K562 (cell line): ENCODE measurements around the gene CCNDBP1. TPM values are rescaled to one million over a fixed set of nuclear protein-coding genes. Genes with fewer than 3 reads are reported as not detected.

Experiments used
- CHAMP1 ChIP-seq: fragments of 450-650 bp; IDR thresholded peaks from 2 replicates; pipeline ENCODE4 v1.6.1; 2016; ENCODE audit warnings: mild to moderate bottlenecking
- E2F1 ChIP-seq: sonication (generic); formaldehyde crosslinking; IDR thresholded peaks from 2 replicates; pipeline ENCODE4 v1.8.1; 2023; ENCODE audit warnings: mild to moderate bottlenecking, missing genetic modification reagents, moderate library complexity
- ETV6 ChIP-seq, 3 experiments: fragments of 150-350 bp in 1 of 3; sonication (generic) in 1 of 3; formaldehyde crosslinking in 1 of 3; IDR thresholded peaks; 2 replicates each; pipeline versions ENCODE4 v1.6.1 to v1.8.0; 2014 to 2022; ENCODE audit warnings: borderline replicate concordance in 2 of 3, low read depth in 2 of 3, antibody characterized with exemption in 1 of 3, low read length in 1 of 3, mild to moderate bottlenecking in 1 of 3, missing genetic modification reagents in 1 of 3
- KHSRP ChIP-seq: fragments of 450-650 bp; IDR thresholded peaks from 2 replicates; pipeline ENCODE4 v1.6.1; 2017
- KLF13 ChIP-seq: fragments of 450-650 bp; IDR thresholded peaks from 2 replicates; pipeline ENCODE4 v1.6.1; 2016; ENCODE audit warnings: missing genetic modification characterization, low read depth, mild to moderate bottlenecking, missing compliant biosample characterization, moderate library complexity, borderline replicate concordance
- MAZ ChIP-seq, 2 experiments: fragments of 450-650 bp in 1 of 2; sonication (generic) in 1 of 2; formaldehyde crosslinking; IDR thresholded peaks in 1 of 2; conservative IDR thresholded peaks in 1 of 2; 2 replicates each; pipeline versions ENCODE4 v1.4.0 to v1.5.0; 2020; ENCODE audit warnings: mild to moderate bottlenecking in 1 of 2, missing genetic modification reagents in 1 of 2
- MEIS2 ChIP-seq: fragments of 450-650 bp; IDR thresholded peaks from 2 replicates; pipeline ENCODE4 v1.6.1; 2014; ENCODE audit warnings: mild to moderate bottlenecking; ENCODE audit not compliant: partially characterized antibody
- PURB ChIP-seq: sonication (generic); formaldehyde crosslinking; IDR thresholded peaks from 2 replicates; pipeline ENCODE4 v1.9.0; 2021; ENCODE audit warnings: low read depth, mild to moderate bottlenecking, missing genetic modification reagents
- SAP30 ChIP-seq: fragments of 200-600 bp; sonication (generic); IDR thresholded peaks from 2 replicates; pipeline ENCODE4 v1.6.1; 2012; ENCODE audit warnings: borderline replicate concordance, low read depth, mild to moderate bottlenecking, moderate library complexity, low read length, control low read depth, inconsistent platforms; ENCODE audit not compliant: insufficient read depth, poor library complexity, severe bottlenecking
- SFPQ ChIP-seq: fragments of 200-400 bp; formaldehyde crosslinking; IDR thresholded peaks from 2 replicates; pipeline ENCODE4 v1.6.1; 2017; ENCODE audit warnings: mild to moderate bottlenecking, low read depth, low read length, moderate library complexity
- SOX6 ChIP-seq: fragments of 450-650 bp; IDR thresholded peaks from 2 replicates; pipeline ENCODE4 v1.6.1; 2014; ENCODE audit warnings: mild to moderate bottlenecking
- SRF ChIP-seq, 2 experiments: fragments of 250-450, 450-650 bp in 1 of 2; sonication (Bioruptor Pico) in 1 of 2; sonication (generic) in 1 of 2; formaldehyde crosslinking; IDR thresholded peaks; 2 replicates each; pipeline versions ENCODE4 v1.5.0 to v1.5.1; 2020 to 2022; ENCODE audit warnings: mild to moderate bottlenecking in 1 of 2, missing genetic modification reagents in 1 of 2
- ZBTB49 ChIP-seq: sonication (generic); formaldehyde crosslinking; IDR thresholded peaks from 2 replicates; pipeline ENCODE4 v1.8.0; 2022; ENCODE audit warnings: missing genetic modification reagents, mild to moderate bottlenecking, borderline replicate concordance
- ZNF140 ChIP-seq: fragments of 250-450 bp; sonication (Bioruptor Pico); IDR thresholded peaks from 2 replicates; pipeline ENCODE4 v1.8.0; 2021; ENCODE audit warnings: moderate library complexity, mild to moderate bottlenecking, inconsistent platforms
- ZNF23 ChIP-seq: fragments of 250-450 bp; sonication (Bioruptor Pico); IDR thresholded peaks from 2 replicates; pipeline ENCODE4 v1.4.0; 2020; ENCODE audit warnings: mild to moderate bottlenecking
- ZNF589 ChIP-seq: fragments of 200-800 bp; sonication (Bioruptor generic); IDR thresholded peaks from 2 replicates; pipeline ENCODE4 v1.6.1; 2016; ENCODE audit warnings: low read depth, missing genetic modification characterization, missing compliant biosample characterization
- ZSCAN29 ChIP-seq: fragments of 450-650 bp; IDR thresholded peaks from 2 replicates; pipeline ENCODE4 v1.6.1; 2017
- polyA plus RNA-seq, 8 experiments: library from polyadenylated mRNA; depleted of rRNA in 4 of 8; stranded (reverse) in 5 of 8; unstranded in 3 of 8; fragments of >200 nt; fragmentation: Nextera tagmentation in 2 of 8; fragmentation: Illumina TruSeq in 1 of 8; extraction: Ambion mirVana in 2 of 8; extraction: Trizol in 1 of 8; gene quantifications; 2 replicates each; pipeline versions ENCODE4 v1.2.1 to v1.2.3, GENCODE V29; 2011 to 2014; ENCODE audit warnings: inconsistent platforms in 1 of 8, missing spikeins in 1 of 8
- total RNA-seq, 7 experiments: library from RNA; depleted of rRNA in 6 of 7; stranded (reverse); fragments of >200 nt in 6 of 7; fragmentation: Illumina TruSeq in 2 of 7; extraction: Trizol in 2 of 7; gene quantifications; 2 replicates each; pipeline versions ENCODE4 v1.2.1 to v1.2.3, GENCODE V29; 2011 to 2021; ENCODE audit warnings: low replicate concordance in 1 of 7

The CCNDBP1 gene
- total and polyA plus RNA-seq, 9 of the 15 experiments (the other 6 are each of a cell fraction or from before 2014, with no cell fraction given): 37.0 to 111 (median 55.5) TPM

GRCh38 chr15:43185157-43186002 lies at the start of gene CCNDBP1 (continued):
- no peak for TF ChIP-seq ZBTB49 (CRISPR knock-in tag)
- TF ChIP-seq ZNF589 (CRISPR knock-in tag): no peak
- TF ChIP-seq SOX6: peak; percentile 10; the same call in 1 of the 2 replicates
- peak in 1 of 2 experiments; percentile 60; a peak in 1 of 4 replicates for TF ChIP-seq ETV6 (IDR thresholded peaks at IDR 0.05; ENCODE audit: borderline replicate concordance in 1 of 2, low read depth in 2 of 2, low read length in 1 of 2)
- TF ChIP-seq ETV6 (CRISPR knock-in tag; IDR thresholded peaks at IDR 0.05; ENCODE audit: borderline replicate concordance): no peak
- TF ChIP-seq E2F1 (CRISPR knock-in tag): 0 out of 2 replicates have a peak, but pooled peaks have one; percentile 71
- TF ChIP-seq CHAMP1: no peak
- TF ChIP-seq ZSCAN29: no peak
- TF ChIP-seq PURB (CRISPR knock-in tag): no peak
- TF ChIP-seq KHSRP: no peak
- TF ChIP-seq KLF13 (tag): 0 out of 2 replicates have a peak, but pooled peaks have one; percentile 39
- peak; percentile 81 for TF ChIP-seq MAZ (CRISPR knock-in tag; conservative IDR thresholded peaks at IDR 0.05 in 1 of 2, IDR thresholded peaks at IDR 0.05 in 1 of 2)
- no peak for TF ChIP-seq ZNF140 (CRISPR knock-in tag)
- no peak for TF ChIP-seq SFPQ
- TF ChIP-seq MEIS2: peak; percentile 69
- peak; percentile 82 for TF ChIP-seq SAP30
- no peak for TF ChIP-seq ZNF23 (CRISPR knock-in tag)
- peak in 1 of 2 experiments; percentile 64; a peak in 3 of 4 replicates for TF ChIP-seq SRF (CRISPR knock-in tag; IDR thresholded peaks at IDR 0.05)
